Muscle of back (tissue), 11 donors: ENCODE data around the gene HSPA1L. TPM values are rescaled to one million over a fixed set of nuclear protein-coding genes. Genes with fewer than 3 reads are reported as not detected.
A peak's percentile ranks its signal among the peaks of the same experiment; 100 is the strongest.

ENCODE experiments used
- DNase-seq, 3 donors: peaks; one replicate each; pipeline versions ENCODE4 v3.0.0 to v3.0.0-alpha.2; 2013
- polyA plus RNA-seq, 10 donors: library from polyadenylated mRNA; unstranded; fragments of 120-200 nt; gene quantifications; one replicate each; pipeline ENCODE4 v1.2.1, GENCODE V29; 2013; ENCODE audit not compliant: insufficient read length in 10 of 10

Gene HSPA1L
- polyA plus RNA-seq, 10 donors = 3.3 to 4.3 (median 3.9) TPM

DNA sequence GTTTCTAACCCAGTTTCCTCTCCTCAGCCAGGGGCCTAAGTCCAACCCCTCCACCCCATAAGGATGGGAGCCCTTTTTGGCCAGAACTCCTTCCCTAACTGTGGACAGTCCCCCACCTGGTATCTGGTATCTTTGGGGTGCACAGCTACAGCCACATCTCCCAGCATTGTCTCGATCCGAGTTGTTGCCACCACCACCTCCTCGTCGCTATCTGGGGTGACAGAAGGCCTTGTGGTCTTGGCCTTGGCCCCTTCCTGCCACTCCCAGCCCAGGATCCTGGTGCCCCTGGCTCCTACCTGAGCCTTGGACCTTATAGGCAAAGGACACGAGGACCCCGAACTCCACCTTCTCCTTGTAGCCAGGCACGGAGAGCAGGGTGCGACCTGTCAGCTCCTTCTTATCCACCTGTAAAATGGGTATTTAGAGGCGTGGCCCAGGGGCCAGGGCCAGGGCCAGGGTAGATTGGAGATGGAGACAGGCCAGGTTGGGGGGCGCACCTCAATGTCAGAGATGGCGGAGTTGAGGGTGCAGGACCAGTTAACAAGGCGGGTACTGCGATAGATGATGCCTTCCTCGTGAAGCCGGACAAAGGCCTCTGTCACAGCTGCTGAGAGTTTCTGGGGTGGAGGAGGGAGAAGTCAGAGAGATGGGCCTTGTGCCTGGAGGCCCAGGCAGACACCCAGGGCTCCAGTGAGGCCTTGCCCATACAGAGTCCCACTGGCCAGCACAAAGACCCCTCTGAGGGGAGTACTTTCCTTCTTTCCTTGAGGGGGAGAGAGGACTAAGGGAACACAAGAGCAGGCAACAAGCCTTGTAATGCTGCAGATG, 30.8 kb downstream of the HSPA1L start:
- no peak for DNase-seq

DNA sequence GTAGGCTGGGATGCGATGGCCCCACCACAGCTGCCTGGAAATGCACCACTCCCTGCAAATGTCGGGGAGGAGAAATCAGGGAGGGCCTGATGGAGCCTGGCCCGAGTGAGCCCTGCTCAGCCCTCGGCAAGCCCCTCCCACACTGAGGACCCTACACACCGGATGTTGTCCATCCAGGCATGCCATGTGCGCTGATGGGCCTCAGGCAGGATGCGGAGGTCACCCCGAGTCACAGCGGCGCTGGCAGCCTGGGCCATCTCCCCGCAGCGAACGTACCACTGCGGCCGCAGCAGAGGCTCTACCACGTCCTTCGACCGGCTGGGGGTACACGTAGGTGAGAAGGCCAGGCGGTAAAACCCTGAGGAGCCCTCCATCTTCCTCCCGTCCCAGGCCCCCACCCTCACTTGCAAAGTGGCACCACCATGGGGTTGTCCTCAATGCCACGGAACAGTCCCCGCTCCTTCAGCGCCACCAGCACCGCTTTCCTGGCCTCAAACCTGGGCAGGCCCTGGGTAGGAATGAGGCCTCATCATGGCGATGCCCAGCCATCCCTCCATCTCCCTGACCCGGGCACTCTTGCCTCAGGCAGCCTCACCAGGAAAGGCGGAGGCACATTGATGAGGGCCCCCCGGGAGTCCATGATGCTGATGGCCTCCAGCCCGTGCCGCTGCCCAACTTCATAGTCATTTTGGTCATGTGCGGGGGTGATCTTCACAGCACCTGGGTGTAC, 32.8 kb downstream of the HSPA1L start:
- no peak for DNase-seq

DNA sequence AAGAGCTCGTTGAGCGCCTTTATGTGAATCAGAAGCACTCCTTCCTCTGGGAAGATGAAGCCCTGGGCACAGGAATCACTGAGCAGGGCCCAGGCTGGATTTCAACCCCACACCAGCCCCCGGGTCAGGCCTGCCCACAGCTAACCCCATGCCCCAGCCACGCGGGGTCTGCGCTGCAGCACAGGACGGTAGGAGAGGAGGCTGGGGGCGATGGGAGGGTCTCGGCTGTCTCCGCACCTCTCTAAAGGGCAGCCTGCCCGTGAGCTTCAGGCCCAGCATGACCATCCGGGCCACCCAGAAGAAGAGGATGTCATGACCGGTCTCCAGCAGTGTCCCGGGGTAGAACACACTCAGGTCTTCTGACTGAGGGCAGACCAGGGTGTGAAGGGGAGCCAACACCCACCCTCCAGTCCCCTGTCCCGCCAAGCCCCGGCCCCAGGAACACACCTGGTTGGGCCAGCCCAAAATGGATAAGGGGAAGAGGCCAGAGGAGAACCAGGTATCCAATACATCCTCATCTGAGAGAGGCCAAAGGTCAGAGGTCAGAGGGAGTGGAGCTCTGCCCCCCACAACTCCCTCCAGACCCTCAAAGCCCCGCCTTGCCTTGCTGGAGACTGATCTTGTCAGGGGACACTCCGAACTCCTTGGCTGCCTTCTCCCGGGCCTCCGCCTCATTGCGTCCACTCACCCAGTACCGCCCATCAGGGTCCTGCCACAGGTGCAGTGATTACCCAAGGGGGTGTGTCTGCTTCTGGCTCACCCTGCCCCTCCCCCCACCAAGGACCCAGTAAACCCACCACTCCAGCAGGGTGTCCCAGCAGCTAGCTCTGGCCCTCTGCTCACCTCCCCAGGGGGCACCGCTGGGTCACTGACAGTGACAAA, 33.6 kb downstream of the HSPA1L start:
- no peak for DNase-seq

DNA sequence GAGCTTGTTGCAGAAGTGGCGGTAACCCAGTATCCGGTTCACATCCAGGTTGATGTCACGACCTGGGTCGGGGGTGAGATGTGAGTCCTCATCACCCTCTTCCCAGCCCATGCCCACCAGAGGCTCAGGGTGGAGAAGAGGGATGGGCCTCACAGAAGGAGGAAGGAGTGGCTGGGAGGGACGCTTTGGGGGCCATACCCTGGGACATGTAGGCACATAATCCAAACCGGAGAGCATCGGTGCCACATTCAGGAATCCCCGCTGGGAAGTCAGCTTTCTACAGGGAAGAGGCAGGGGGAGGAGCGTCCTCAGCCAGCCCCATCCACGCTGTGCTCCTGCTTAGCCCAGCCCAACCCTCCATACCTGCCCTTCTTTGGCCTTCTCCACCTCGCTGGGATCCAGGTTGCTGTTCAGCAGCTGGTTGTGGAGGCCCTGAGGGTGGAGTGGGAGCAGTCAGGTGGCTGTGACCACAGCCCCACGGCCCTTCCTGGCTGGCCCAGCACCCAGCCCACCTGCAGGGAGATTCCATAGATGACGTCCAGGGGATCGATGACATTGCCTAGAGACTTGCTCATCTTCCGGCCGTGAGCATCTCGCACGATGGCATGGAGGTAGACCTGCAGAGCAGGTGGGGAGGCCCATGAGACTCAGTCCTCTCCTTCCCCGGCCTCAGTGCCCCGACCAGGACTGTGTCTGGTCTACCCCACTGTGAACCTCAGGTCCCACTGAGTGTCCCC, 34.4 kb downstream of the HSPA1L start:
- no peak for DNase-seq

DNA sequence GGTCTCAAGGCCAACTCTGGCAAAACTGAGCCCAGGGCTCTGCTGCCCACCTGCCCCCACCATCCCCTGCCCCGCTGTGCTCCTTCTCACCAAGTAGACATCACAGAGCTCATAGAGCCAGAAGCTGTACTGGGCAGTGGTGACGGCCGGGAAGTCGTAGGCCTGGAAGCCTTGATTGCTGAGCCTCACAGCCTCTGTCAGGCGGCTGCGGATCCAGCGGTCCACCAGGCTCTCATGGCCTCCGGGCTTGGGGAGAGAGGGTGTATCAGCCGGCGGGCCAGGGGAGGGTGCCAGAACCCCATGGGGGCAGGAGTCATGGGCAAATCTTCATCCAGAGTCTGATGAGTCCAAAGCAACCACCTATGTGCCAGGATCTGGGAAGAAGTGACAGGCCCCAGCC, 35.2 kb downstream of the HSPA1L start:
- no peak for DNase-seq

DNA sequence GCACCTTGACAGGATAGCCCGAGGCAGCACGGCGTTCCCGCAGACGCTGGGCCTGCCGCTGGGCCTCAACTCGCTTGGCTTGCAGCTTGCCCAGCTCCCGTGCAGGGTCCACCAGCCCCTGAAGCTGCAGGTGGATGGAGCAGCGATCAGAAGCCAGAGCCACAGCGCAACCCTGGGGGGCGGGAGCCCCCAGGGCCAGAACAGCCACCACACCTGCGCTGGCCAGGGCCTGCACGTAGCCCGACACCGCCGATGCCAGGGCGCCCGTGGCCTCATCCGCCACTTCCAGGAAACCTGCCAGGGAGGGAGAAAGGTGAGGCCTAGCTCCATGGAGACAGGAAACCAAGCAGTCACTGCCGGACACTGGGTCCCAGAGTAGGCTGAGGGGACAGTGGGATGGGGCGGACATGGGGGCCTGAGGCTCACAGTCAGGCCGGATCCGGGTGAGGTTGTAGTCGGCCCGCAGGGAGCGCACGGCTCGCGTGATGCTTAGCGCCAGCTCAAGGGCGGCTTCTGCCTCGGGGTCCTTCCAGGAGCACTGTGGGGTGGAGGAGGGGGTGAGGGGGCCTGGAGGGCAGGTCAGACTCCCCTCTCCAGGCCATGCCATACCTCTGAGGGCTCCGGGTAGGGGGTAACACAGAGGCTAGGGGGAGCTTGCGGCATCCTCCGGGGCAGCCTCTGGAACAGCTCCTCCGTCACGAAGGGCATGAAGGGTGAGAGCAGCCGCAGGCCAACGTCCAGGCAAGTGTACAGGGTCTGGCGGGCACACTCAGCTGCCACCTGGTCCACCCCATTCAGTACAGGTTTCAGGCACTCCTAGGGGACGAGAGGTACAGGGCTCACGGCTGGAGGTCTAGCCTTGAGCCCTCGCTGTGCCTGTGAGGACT, 35.8 kb downstream of the HSPA1L start:
- DNase-seq = no peak

DNA sequence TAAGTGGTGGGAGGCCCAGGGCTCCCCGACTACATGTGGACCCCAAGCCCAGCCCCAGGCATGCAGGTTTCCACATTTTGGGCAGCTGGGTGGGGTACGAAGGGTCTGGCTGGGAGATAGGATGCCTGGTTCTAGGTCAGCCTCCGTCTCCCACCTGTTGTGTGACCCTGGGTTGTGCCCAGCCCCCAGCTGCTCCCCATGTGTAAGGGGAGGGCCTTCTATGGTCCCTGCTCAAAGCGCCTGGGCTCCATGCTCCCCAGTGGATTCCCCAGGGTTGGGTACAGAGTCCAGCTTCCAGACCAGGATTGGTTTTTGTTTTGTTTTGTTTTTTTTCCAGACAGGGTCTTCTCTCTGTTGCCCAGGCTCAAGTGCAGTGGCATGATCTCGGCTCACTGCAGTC, 36.9 kb downstream of the HSPA1L start:
- no peak for DNase-seq

DNA sequence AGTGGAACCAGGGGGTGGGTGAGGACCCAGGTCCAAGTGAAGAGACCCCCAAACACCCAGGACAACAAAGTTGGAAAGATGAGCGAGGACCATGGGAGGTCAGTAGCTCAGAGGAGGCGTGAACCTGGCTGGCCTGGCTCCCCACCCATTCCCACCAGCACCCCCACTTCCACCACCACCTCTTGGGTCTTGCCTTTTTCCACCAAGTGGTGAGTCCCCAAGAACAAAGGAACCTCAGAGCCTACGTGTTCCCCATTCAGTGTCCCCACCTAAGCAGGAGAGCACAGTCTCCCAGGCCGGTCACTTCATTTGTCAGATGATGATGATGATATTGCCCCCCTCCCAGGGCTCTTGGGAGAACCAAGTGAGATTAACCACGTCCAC, 37.4 kb downstream of the HSPA1L start:
- DNase-seq = no peak

DNA sequence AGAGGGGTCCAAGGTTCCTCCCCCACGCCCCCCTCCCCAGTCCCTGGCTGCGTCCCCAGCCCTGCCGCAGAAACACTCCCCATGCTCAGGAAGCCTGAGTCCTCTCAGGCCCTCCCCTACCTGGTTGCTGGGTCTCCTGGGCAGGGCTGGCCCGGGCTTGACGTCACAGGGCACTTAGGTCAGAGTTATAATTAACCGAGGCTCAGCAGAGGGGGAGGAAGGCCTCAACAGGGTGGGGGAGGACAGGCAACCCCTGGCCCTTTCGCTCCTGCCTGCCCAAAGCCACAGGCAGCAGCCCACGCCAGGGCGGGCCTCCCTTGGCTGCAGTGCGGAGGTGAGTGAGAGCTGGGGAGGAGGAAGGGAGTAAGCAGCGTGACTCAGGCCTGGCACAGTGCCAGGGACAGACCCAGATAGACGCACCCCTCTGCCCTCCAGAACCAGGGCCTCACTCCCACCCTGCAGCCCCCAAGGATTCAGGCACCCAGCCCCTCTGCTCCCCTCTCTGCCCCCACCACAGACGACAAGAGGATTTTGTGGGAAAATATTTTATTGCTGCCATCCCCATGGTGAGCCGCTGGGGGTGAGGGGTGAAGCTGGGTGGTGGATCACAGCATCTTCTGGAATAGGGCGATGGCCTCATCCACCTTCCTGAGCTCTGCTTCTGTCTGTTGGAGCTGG, 38.0 kb downstream of the HSPA1L start, which contains the start of gene VWA7:
VWA7 (minus strand) TSS at position 340 of the 678 bp plus-strand sequence. CDS start 549 bp downstream, outside the sequence.
- DNase-seq = peak in 2 of 3 donors; percentile 42 to 48

DNA sequence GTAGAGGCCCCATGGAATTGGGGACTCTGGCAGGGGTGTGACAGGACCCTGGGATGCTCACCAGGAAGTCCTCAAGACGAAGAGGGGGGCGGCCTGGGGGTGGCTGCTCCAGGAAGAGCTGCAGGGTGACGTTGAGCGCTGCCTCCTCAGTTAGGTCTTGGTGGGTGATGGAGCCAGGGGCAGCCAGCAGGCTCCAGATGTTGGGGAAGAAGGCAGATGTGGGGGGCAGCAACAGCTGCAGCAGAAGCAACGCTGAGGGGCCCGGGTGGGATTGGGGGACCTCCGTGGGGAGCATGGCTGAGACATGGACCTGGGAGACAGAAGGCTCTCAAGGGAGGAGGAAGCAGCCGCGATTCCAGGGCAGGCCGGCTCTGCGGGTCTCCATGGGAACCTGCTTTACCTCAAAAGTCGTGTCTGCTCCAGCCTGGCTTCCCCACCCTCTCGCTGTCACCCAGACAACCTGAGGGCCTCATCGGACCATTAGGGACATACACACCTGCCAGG, 38.5 kb downstream of the HSPA1L start:
- no peak for DNase-seq

DNA sequence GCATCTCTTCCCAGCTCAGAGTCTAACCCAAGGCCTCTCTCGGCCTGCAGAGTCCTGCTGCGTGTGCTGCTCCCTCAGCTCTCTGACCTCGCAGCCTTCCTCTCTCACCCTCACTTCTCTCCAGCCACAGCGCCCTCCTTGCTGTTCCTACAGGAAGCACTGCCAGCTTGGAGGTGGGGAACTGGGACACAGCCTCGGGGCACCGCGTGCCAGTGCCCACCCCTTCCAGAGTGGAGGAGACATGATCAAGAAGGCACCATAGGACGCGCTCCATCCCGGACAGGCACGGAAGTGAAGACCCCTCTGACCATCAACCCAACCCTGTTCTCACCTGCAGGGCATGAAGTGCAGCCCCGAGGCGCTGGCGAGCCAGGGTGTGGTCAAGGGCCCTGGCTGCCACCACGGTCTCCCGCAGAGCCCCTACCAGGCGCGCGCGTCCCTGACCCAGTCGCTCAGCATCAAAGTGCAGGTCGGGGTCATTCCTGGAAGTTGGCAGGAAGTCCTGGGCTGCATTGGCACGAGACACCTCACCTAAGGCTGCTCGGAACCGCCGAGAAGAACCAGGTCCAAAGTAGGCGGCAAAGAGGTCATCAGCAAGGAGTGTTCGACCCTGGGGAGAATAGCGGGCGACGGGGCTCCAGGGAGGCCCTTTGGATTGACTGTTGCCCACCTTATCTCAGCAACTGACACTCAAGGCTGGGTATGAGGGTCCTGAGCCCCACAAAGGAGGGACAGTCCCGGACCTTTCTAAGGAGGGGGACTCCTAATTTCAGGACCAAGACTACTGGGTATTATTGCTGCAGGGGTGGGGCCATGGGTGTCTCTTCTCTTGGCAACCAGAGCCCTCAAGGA, 39.2 kb downstream of the HSPA1L start:
- no peak for DNase-seq

DNA sequence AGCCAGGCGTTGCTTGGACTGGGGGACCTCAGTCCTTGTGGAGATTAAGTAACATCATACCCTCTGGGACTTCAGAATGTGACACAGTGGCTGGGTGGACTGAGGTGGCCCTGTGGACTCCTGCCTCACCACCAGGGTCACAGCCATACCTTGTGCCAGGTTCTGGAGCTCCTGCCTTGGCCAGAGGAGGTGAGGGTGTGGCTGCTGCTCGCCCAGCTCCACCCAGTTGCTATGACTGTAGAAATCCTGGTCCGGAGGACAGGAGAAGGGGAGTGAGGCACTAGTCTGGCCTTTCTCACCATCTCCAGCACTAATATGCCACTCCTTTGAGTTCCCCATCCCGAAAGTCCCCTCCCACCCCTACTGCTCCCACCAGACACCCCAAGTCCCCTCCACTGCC, 39.9 kb downstream of the HSPA1L start:
- DNase-seq = no peak

DNA sequence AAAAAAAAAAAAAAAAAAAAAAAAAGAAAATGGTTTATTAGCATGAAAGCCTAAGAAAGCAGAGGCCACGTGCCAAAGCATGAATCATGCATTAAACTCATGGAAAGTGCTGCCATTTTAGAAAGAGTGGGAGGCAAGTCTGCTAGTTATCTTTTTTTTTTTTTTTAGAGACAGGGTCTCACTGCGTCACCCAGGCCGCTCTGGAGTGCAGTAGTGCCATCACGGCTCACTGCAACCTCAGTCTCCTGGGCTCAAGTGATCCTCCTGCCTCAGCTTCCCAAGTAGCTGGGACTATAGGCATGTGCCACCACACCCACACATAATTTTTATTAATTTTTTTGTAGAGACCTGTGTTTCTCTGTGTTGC, 43.1 kb downstream of the HSPA1L start:
- DNase-seq = no peak

DNA sequence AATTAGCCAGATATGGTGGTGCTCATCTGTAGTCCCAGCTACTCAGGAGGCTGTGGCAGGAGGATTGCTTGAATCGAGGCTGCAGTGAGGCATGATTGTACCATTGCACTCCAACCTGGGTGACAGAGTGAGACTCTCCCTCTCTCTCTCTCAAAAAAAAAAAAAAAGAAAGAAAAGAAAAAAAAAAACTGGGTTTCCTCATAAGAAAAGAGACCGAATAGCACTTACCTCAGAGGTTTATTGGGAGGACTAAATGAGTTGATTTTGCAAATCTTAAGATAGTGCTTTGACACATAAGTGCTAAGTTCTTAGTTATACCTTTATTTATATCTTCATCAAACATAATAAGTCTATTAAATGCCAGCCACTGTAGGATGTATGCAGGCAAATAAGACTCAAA, 44.2 kb downstream of the HSPA1L start:
- DNase-seq = no peak

DNA sequence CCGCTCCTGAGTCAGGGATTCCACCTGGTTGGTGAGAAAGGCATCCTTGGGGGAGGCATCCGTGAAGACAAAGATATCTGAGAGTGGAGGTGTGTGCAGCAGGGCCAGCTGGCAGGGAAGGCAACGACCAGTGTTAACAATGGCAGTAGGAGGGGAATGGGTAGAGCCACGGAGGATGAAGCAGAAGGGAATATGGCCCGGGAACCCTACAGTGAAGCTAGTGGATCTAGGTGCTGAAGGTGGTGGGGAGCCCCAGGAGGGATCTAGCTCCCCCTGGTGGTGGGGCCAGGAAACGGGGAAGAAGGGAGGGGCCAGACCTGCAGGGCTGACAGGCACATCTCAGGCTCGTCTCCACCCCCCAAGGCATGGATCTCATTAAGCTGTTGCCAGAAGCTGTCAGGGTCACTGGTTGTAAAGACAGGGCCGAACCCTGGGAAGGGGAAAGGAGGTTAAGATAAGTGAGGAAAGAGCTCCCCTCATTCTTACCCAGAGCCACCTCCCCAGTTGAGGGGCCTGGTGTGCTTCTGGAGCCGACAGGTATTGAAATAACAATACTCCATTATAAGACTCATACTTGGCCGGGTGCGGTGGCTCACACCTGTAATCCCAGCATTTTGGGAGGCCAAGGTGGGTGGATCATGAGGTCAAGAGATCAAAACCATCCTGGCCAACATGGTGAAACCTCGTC, 45.3 kb downstream of the HSPA1L start:
- DNase-seq = peak in 2 of 3 donors; percentile 23 to 45

DNA sequence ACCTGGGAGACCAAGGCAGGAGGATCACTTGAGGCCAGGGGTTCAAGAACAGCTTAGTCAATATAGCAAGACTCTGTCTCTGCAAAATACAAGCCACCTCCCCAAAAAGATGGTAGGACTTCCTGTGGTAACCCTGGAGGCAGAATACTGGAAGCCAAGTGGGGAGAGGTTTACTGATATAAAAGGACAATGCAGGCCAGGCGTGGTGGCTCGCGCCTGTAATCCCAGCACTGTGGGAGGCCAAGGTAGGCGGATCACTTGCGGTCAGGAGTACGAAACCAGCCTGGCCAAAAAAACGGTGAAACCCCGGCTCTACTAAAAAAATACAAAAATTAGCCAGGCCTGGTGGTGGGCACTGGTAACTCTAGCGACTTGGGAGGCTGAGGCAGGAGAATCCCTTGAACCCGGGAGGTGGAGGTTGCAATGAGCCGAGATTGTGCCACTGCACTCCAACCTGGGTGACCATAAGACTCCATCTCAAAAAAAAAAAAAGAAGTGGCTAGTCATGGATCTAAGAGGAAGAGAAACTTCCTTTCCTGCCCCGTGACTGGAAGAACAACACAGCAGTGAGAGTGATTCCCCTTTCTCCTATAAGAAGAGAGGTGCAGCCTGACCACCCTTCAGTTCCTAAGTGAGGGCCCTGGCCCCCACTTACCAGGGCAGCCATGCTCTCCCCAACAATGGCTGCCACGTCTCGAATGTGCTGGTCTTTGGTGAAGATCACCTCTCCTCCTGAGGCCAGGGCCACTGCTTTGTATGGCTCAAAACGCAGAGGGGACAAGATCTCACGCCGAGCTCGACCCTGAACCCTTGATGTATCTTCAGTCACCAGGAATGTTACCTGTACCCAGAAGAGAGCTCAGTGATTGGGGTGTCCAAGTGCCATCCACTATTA, 46.5 kb downstream of the HSPA1L start:
- DNase-seq = no peak

DNA sequence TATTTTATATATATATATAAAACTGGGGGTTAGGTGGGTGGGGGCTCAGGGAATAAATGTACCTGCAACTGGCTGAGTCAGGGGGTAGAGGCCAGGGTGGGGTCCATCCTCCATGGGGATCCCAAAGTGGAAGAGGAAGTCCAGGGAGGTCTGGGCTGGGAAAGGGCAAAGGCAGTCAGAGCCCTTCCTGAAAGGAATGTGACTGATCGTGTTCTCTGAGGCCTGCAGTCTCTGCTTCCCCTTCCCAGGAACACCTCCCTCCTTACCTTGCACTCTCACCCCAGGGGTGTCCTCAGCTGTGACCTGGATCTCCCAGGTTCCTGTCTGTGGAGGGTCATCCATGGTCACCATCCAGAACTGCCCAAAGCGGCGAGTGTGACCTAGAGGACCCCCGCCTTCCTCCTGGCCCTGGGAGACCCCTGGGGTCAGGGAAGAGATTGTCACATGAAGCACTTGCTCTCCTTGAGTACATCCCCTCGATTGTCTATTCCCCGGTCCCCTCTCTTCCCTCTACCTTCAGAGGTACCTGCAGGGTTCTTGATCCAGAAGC, 47.9 kb downstream of the HSPA1L start:
- no peak for DNase-seq
